Measurements from ENCODE around the gene GOPC. TPM values are rescaled to one million over a fixed set of nuclear protein-coding genes. Genes with fewer than 3 reads are reported as not detected.

Gene GOPC
- total and polyA plus RNA-seq, 2 donors (not counting 3 experiments of a cell fraction or from before 2014, with no cell fraction given): 7.8 to 22.8 TPM

DNA sequence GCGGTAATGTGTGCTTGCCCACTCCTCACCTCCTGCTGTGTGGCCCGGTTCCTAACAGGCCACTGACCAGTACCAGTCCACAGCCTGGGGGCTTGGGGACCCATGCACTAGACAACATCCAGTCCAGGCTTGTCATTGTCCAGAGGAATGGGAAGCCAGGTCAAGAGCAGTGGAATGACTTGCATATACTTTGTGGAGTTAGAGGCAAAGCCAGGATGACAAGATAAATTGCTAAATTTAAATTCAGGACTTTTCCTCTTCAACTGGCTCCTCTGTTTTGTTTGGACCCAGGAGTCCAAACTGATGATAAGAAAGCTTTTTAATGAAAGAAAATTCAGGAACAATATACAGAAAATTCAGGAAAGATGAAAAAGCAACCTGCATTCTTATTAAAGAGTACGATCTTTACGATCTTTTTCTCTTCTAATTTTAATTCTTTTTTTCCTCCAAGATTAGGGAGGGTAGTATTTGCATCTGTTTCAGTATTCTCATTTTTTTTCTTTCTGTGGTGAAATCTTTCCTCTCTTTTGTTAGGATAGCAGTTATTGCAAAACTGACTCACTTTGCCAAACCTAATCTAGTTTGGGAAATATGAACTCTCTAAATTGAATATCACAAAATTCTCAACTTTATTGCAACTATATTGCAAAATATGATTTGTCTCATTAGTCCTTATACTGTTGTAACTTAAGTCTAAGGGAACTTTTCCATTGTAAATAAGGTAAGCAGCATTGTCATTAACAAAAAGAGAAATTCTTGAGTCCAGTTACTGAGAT lies 71.7 kb downstream of the GOPC start:
- Histone ChIP-seq H3K4me3 (replicated peaks in 1 of 3; ENCODE audit: insufficient read depth in 1 of 3, low read depth in 1 of 3, low read length in 3 of 3) (no peak overlapping the region), H3K4me1 (ENCODE audit: control insufficient read depth, extremely low read depth, insufficient read depth, low read length) (peaks cover 17% of the 10 kb centered on the region), H4K20me1 (replicated peaks; ENCODE audit: control insufficient read depth, extremely low read depth, insufficient read depth, low read length) (no peaks in the 10 kb centered on the region), H3K9ac (replicated peaks; ENCODE audit: extremely low read depth, insufficient read depth, low read length) (no peak overlapping the region), H3K9me1 (replicated peaks; ENCODE audit: control insufficient read depth, extremely low read depth, insufficient read depth, low read length) (no peaks in the 10 kb centered on the region), H2AFZ (ENCODE audit: low read depth, low read length) (no peak overlapping the region), H3K4me2 (ENCODE audit: insufficient read depth, low read length) (no peak overlapping the region), H3K27ac (ENCODE audit: insufficient read depth, low read depth, low read length) (no peak overlapping the region), H3K9me3 (replicated peaks; ENCODE audit: control insufficient read depth, insufficient read depth, low read length) (no peaks in the 10 kb centered on the region), H3K79me2 (ENCODE audit: control insufficient read depth, insufficient read depth, low read length) (peaks cover 15% of the 10 kb centered on the region), H3K36me3 (ENCODE audit: control insufficient read depth in 2 of 2, extremely low read depth in 1 of 2, insufficient read depth in 2 of 2, low read length in 2 of 2) (peaks cover 8 to 17% of the 10 kb centered on the region in 2 experiments), H3K27me3 (ENCODE audit: control insufficient read depth in 2 of 2, insufficient read depth in 2 of 2, low read length in 2 of 2) (no peaks in the 10 kb centered on the region)
- dilution Hi-C loops (cut with MboI; ENCODE audit: extremely low pct_ligation_motif_present, low sequenced_read_pairs): no loop called here
- ChIA-PET POLR2A (no interaction called here), CTCF (interaction anchor here (0.9 to 1.9 kb wide), 2 partner anchors 10 to 66 kb away, joined by 3 to 5 read pairs; no protein-coding TSS in a partner anchor)
- DNase-seq (ENCODE audit: low read depth, low spot score) (no peak), FAIRE-seq (no peak)
- intact Hi-C loops (cut with micrococcal nuclease): no loop called here
- TF ChIP-seq GATA2 (IDR thresholded peaks at IDR 0.05; ENCODE audit: insufficient read depth, insufficient read length, low read depth, low read length): no peak
- TF ChIP-seq, protein P1, sequence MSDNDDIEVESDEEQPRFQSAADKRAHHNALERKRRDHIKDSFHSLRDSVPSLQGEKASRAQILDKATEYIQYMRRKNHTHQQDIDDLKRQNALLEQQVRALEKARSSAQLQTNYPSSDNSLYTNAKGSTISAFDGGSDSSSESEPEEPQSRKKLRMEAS (IDR thresholded peaks at IDR 0.05; ENCODE audit: insufficient read depth, insufficient read length): no peak
- no peak for TF ChIP-seq JUN (IDR thresholded peaks at IDR 0.05; ENCODE audit: borderline replicate concordance, insufficient read depth, insufficient read length, low read depth)
- no peak for TF ChIP-seq POLR2AphosphoS5 (IDR thresholded peaks at IDR 0.05; ENCODE audit: insufficient read depth, low read depth, low read length)
- TF ChIP-seq EZH2 (IDR thresholded peaks at IDR 0.05; ENCODE audit: borderline replicate concordance, low read depth, low read length, severe bottlenecking): no peak
- TF ChIP-seq FOS (IDR thresholded peaks at IDR 0.05; ENCODE audit: borderline replicate concordance, insufficient read depth, low read length): no peak
- TF ChIP-seq MYC (IDR thresholded peaks at IDR 0.05; ENCODE audit: low read depth, low read length): no peak
- TF ChIP-seq POLR2A (IDR thresholded peaks at IDR 0.05; ENCODE audit: low read depth, low read length): no peak
- TF ChIP-seq, protein P2, sequence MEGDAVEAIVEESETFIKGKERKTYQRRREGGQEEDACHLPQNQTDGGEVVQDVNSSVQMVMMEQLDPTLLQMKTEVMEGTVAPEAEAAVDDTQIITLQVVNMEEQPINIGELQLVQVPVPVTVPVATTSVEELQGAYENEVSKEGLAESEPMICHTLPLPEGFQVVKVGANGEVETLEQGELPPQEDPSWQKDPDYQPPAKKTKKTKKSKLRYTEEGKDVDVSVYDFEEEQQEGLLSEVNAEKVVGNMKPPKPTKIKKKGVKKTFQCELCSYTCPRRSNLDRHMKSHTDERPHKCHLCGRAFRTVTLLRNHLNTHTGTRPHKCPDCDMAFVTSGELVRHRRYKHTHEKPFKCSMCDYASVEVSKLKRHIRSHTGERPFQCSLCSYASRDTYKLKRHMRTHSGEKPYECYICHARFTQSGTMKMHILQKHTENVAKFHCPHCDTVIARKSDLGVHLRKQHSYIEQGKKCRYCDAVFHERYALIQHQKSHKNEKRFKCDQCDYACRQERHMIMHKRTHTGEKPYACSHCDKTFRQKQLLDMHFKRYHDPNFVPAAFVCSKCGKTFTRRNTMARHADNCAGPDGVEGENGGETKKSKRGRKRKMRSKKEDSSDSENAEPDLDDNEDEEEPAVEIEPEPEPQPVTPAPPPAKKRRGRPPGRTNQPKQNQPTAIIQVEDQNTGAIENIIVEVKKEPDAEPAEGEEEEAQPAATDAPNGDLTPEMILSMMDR (IDR thresholded peaks at IDR 0.05; ENCODE audit: extremely low read depth in 1 of 2, insufficient read depth in 1 of 2, low read depth in 1 of 2, low read length in 2 of 2): no peak
- no TSS peak for BruUV-seq (replicated peaks)
